Hepatocyte (in vitro differentiated cells): ENCODE results near the gene TENM4. TPM values are rescaled to one million over a fixed set of nuclear protein-coding genes. Genes with fewer than 3 reads are reported as not detected.

Experiments used
- DNase-seq: peaks from one replicate; pipeline ENCODE4 v3.0.0-alpha.2; 2016; ENCODE audit warnings: low spot score
- H2AFZ ChIP-seq: fragments of 200-600 bp; sonication (generic); 2 replicates; pipeline ENCODE4 v1.6.0; 2016; ENCODE audit warnings: antibody characterized with exemption, mild to moderate bottlenecking
- H3K27ac ChIP-seq: fragments of 200-600 bp; sonication (generic); 2 replicates; pipeline ENCODE4 v1.5.1; 2016; ENCODE audit warnings: mild to moderate bottlenecking
- H3K27me3 ChIP-seq: fragments of 200-600 bp; sonication (generic); 2 replicates; pipeline ENCODE4 v1.6.1; 2016
- H3K36me3 ChIP-seq: fragments of 200-600 bp; sonication (generic); replicated peaks from 2 replicates; pipeline ENCODE4 v1.5.1; 2016; ENCODE audit warnings: low read depth; ENCODE audit not compliant: insufficient read depth
- H3K4me1 ChIP-seq: fragments of 200-600 bp; sonication (generic); 2 replicates; pipeline ENCODE4 v1.5.1; 2016; ENCODE audit warnings: mild to moderate bottlenecking, moderate library complexity; ENCODE audit not compliant: insufficient read depth
- H3K4me2 ChIP-seq: fragments of 200-600 bp; sonication (generic); 2 replicates; pipeline ENCODE4 v1.6.0; 2016
- H3K4me3 ChIP-seq: fragments of 200-600 bp; sonication (generic); 2 replicates; pipeline ENCODE4 v1.5.1; 2016; ENCODE audit warnings: mild to moderate bottlenecking
- H3K79me2 ChIP-seq: fragments of 200-600 bp; sonication (generic); 2 replicates; pipeline ENCODE4 v1.6.0; 2017; ENCODE audit warnings: mild to moderate bottlenecking
- H3K9me2 ChIP-seq: fragments of 200-600 bp; sonication (generic); replicated peaks from 2 replicates; pipeline ENCODE4 v1.6.0; 2017; ENCODE audit warnings: mild to moderate bottlenecking; ENCODE audit not compliant: insufficient read depth
- H3K9me3 ChIP-seq: fragments of 200-600 bp; sonication (generic); 2 replicates; pipeline ENCODE4 v1.5.1; 2016; ENCODE audit warnings: low read depth, mild to moderate bottlenecking
- H4K20me1 ChIP-seq: fragments of 200-600 bp; sonication (generic); 2 replicates; pipeline ENCODE4 v1.6.0; 2016; ENCODE audit warnings: mild to moderate bottlenecking; ENCODE audit not compliant: insufficient read depth, poor library complexity, severe bottlenecking
- CTCF ChIP-seq: fragments of 200-600 bp; sonication (generic); IDR thresholded peaks from 2 replicates; pipeline ENCODE4 v1.5.1; 2016; ENCODE audit warnings: antibody characterized with exemption, mild to moderate bottlenecking; ENCODE audit not compliant: poor library complexity
- EZH2 ChIP-seq: fragments of 200-600 bp; sonication (generic); IDR thresholded peaks from 2 replicates; pipeline ENCODE4 v1.6.1; 2016; ENCODE audit warnings: antibody characterized with exemption, mild to moderate bottlenecking, borderline replicate concordance
- EZH2phosphoT487 ChIP-seq: fragments of 200-600 bp; sonication (generic); IDR thresholded peaks from one replicate; pipeline ENCODE4 v1.6.1; 2018; ENCODE audit warnings: antibody characterized with exemption, mild to moderate bottlenecking, low read depth, moderate library complexity; ENCODE audit not compliant: unreplicated experiment, severe bottlenecking
- WGBS: methylation state at CpG from one replicate; pipeline ENCODE4 v1.1.6; 2016; ENCODE audit warnings: low lambda C conversion rate; ENCODE audit errors: missing lambda C conversion rate; 5-methylcytosine and 5-hydroxymethylcytosine counted together
- polyA plus RNA-seq: library from polyadenylated mRNA; unstranded; fragments of >200 nt; fragmentation: Nextera tagmentation; extraction: Ambion mirVana; gene quantifications from 2 replicates; pipeline ENCODE4 v1.2.1, GENCODE V29; 2016
- total RNA-seq: library from RNA; depleted of rRNA; stranded (reverse); fragments of >200 nt; gene quantifications from 2 replicates; pipeline ENCODE4 v1.2.3, GENCODE V29; 2014

Gene TENM4
- total and polyA plus RNA-seq, 2 experiments from 2014 or later = 18.4 to 18.7 TPM

GRCh38 chr11:78901831-78902230, 539.0 kb downstream of the TENM4 start:
- Histone ChIP-seq H3K79me2 (no peaks in the 10 kb centered on the region), H3K27ac (no peak overlapping the region), H3K27me3 (no peaks in the 10 kb centered on the region), H3K36me3 (no peaks in the 10 kb centered on the region), H2AFZ (no peak overlapping the region), H3K4me1 (no peaks in the 10 kb centered on the region), H3K4me3 (no peak overlapping the region), H4K20me1 (no peaks in the 10 kb centered on the region), H3K9me3 (no peaks in the 10 kb centered on the region), H3K9me2 (no peaks in the 10 kb centered on the region), H3K4me2 (no peak overlapping the region)
- TF ChIP-seq CTCF (no peak), EZH2phosphoT487 (no peak), EZH2 (no peak)
- DNase-seq = peak; percentile 13
- WGBS = 88% methylated on average over 5 of the region's 5 CpGs

DNA sequence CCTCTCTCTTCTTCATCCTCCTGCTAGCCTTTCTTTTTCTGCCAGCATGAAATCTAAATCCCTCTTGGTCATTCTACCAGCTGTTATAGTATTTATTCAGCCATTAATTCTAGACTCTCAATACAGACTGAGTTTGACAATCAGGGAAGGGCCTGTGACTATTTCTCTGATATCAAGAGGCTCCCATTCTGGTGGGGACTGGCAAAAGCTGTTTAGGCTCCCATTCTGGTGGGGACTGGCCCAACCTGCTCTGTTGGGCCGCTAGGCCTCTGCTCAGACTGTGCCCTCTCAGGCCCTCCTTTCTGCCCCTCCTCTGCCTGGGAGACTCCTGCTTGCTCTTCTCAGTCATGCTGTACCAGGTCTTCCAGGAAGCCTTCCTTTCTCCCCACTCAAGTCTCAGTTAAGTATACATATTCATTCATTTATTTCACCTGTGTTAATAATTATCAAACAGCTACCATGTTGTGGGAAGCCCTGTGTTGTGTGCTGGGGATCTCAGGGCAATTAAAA, 542.5 kb downstream of the TENM4 start:
- H3K4me1 ChIP-seq = no peaks in the 10 kb centered on the region
- no peak for DNase-seq
- H3K79me2 ChIP-seq = no peaks in the 10 kb centered on the region
- H3K27me3 ChIP-seq = no peaks in the 10 kb centered on the region
- H3K27ac ChIP-seq = no peak overlapping the region
- H3K9me2 ChIP-seq = no peaks in the 10 kb centered on the region
- no peaks in the 10 kb centered on the region for H3K9me3 ChIP-seq
- no peak overlapping the region for H3K4me2 ChIP-seq
- WGBS = 89% methylated on average over 1 of the region's 1 CpG
- no peak overlapping the region for H3K4me3 ChIP-seq
- TF ChIP-seq EZH2 = no peak
- TF ChIP-seq EZH2phosphoT487 = no peak
- TF ChIP-seq CTCF = no peak
- H3K36me3 ChIP-seq = no peaks in the 10 kb centered on the region
- no peaks in the 10 kb centered on the region for H4K20me1 ChIP-seq
- H2AFZ ChIP-seq = no peak overlapping the region

GRCh38 chr11:78893996-78894395, 546.8 kb downstream of the TENM4 start:
- 93% methylated on average over 2 of the region's 2 CpGs for WGBS
- Histone ChIP-seq H3K4me3 (no peak overlapping the region), H3K4me1 (no peaks in the 10 kb centered on the region), H3K9me3 (no peaks in the 10 kb centered on the region), H2AFZ (no peak overlapping the region), H3K9me2 (no peaks in the 10 kb centered on the region), H3K27me3 (no peaks in the 10 kb centered on the region), H3K79me2 (no peaks in the 10 kb centered on the region), H3K36me3 (no peaks in the 10 kb centered on the region), H3K27ac (no peak overlapping the region), H4K20me1 (no peaks in the 10 kb centered on the region), H3K4me2 (no peak overlapping the region)
- no peak for DNase-seq
- TF ChIP-seq CTCF = no peak
- TF ChIP-seq EZH2 = no peak
- no peak for TF ChIP-seq EZH2phosphoT487

DNA sequence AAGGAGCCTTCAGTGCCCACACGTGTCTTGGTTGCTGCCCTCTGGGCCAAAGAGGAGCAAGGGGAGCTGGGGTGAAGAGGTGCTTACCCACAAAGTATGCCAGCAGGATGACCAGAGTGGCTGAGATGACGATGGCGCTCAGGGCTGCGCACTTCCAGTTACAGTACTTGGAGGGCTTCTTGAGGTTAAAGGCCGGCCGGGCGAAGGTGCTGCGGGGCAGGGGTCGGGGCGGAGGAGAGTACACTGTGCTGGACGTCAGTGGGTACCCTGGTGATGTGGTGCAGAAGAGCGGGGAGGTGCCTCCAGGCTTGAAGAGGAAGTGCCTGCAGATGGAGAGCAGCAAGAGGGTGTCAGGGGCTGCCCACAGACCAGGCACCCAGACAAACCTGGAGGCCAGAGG, 551.1 kb downstream of the TENM4 start:
- Histone ChIP-seq H3K27me3 (no peaks in the 10 kb centered on the region), H3K4me1 (no peaks in the 10 kb centered on the region), H4K20me1 (no peaks in the 10 kb centered on the region), H3K4me3 (no peak overlapping the region), H2AFZ (no peak overlapping the region), H3K27ac (no peak overlapping the region), H3K9me2 (no peaks in the 10 kb centered on the region), H3K36me3 (no peaks in the 10 kb centered on the region), H3K9me3 (no peaks in the 10 kb centered on the region), H3K79me2 (no peaks in the 10 kb centered on the region), H3K4me2 (no peak overlapping the region)
- TF ChIP-seq EZH2phosphoT487 (no peak), EZH2 (no peak), CTCF (no peak)
- WGBS = 95% methylated on average over 11 of the region's 12 CpGs
- DNase-seq = no peak
